ENCODE data around the gene UTP25. TPM values are rescaled to one million over a fixed set of nuclear protein-coding genes. Genes with fewer than 3 reads are reported as not detected.

UTP25 gene
- total and polyA plus RNA-seq, 9 donors: 4.3 to 9.9 (median 8.1) TPM

DNA sequence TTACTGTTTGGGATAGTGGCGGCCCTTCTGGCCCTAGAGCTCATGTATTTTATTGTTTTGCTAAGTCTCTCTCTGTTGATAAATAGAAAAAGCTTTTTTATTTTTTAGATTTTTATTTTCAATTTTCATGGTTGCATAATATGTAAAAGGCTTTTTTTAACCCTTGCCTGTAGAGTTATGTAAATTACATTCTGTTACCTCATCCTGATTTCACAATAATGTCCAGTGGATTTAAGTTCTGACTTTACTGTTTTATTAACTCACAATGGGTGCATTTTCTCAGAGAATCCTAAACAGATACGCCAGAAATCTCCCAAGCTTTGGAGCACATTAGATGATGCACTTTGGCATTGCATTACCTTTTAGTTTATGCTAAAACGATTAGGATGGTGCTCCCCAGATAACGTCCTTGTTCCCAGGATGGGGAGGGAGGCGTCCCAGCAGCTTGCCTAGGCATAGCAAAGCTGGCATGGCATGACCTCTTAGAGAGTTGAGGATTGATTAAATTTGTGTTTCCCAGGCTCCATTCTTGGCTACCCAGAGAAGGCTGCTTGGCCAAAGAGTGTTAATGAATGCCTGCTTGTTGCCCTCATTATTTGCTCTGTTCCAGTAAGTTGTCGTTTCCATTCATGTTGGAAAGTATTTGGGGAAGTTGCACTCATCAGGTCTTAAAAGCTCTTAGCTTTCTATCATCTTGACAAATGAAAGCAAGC, 17.1 kb downstream of the UTP25 start:
- Histone ChIP-seq H3K9me3 (no peaks in the 10 kb centered on the region), H3K36me3 (no peaks in the 10 kb centered on the region), H3K27ac (no peak overlapping the region), H3K4me3 (no peak overlapping the region), H3K27me3 (no peaks in the 10 kb centered on the region), H3K4me1 (ENCODE audit: insufficient read depth) (no peaks in the 10 kb centered on the region)
- intact Hi-C loops (cut with DNase I): no loop called here
- 49 to 76% (median 73%) methylated on average over 6 of the region's 6 CpGs for WGBS, 3 donors
- no peak for TF ChIP-seq POLR2A (IDR thresholded peaks at IDR 0.05)
- TF ChIP-seq EP300 (IDR thresholded peaks at IDR 0.05): no peak
- TF ChIP-seq, protein P1, sequence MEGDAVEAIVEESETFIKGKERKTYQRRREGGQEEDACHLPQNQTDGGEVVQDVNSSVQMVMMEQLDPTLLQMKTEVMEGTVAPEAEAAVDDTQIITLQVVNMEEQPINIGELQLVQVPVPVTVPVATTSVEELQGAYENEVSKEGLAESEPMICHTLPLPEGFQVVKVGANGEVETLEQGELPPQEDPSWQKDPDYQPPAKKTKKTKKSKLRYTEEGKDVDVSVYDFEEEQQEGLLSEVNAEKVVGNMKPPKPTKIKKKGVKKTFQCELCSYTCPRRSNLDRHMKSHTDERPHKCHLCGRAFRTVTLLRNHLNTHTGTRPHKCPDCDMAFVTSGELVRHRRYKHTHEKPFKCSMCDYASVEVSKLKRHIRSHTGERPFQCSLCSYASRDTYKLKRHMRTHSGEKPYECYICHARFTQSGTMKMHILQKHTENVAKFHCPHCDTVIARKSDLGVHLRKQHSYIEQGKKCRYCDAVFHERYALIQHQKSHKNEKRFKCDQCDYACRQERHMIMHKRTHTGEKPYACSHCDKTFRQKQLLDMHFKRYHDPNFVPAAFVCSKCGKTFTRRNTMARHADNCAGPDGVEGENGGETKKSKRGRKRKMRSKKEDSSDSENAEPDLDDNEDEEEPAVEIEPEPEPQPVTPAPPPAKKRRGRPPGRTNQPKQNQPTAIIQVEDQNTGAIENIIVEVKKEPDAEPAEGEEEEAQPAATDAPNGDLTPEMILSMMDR (IDR thresholded peaks at IDR 0.05): no peak
- DNase-seq: no peak

DNA sequence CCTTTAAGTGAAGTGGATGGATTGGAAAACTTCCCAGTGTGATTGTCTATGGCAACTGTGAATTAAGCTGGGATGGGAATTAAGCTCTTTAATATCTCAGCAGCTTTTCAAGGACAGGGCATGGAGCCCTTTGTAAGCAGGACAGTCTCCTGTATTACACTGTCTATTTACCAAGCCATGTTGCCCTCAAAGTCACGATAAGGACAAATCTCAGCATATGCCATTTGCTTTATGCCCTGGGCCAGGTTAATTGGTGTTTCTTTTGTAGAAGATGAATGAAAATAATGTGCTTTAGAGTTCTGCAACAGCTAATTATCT, 17.6 kb downstream of the UTP25 start:
- Histone ChIP-seq H3K27ac (no peak overlapping the region), H3K4me1 (ENCODE audit: insufficient read depth) (no peaks in the 10 kb centered on the region), H3K27me3 (no peaks in the 10 kb centered on the region), H3K4me3 (no peak overlapping the region), H3K36me3 (no peaks in the 10 kb centered on the region), H3K9me3 (no peaks in the 10 kb centered on the region)
- intact Hi-C loops (cut with DNase I): no loop called here
- TF ChIP-seq POLR2A (IDR thresholded peaks at IDR 0.05): no peak
- no peak for TF ChIP-seq EP300 (IDR thresholded peaks at IDR 0.05)
- TF ChIP-seq, protein P1 (IDR thresholded peaks at IDR 0.05): no peak
- DNase-seq: no peak
- WGBS, 3 donors: 27 to 65% (median 62%) methylated on average over 1 of the region's 1 CpG

DNA sequence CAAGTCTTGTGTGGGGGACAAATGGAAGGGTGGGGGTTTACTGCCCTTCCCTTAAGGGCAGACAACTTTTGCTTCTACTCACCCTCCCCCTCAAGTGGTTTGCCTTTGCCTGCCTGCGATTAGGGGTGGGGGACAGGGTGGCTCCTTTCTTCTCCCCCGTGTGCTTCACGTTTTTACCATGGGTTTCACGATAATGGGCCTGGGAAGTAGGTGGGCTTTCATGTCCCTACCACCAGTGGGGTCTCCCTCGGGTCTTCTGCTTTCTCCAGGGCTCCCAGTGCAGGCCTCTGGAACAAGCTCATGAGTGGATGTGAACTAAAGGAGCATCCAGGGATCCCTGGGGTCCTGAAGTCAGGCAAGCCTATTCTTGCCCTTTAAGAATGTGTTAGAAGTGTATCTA, 21.6 kb downstream of the UTP25 start:
- no peak for DNase-seq
- intact Hi-C loops (cut with DNase I): no loop called here
- no peaks in the 10 kb centered on the region for H3K4me1 ChIP-seq (ENCODE audit: insufficient read depth)
- H3K27me3 ChIP-seq: no peaks in the 10 kb centered on the region
- TF ChIP-seq, protein P1 (IDR thresholded peaks at IDR 0.05): no peak
- TF ChIP-seq POLR2A (IDR thresholded peaks at IDR 0.05): no peak
- no peak for TF ChIP-seq EP300 (IDR thresholded peaks at IDR 0.05)
- H3K27ac ChIP-seq: no peak overlapping the region
- no peaks in the 10 kb centered on the region for H3K36me3 ChIP-seq
- H3K9me3 ChIP-seq: no peaks in the 10 kb centered on the region
- 84 to 90% (median 88%) methylated on average over 5 of the region's 5 CpGs for WGBS, 3 donors
- H3K4me3 ChIP-seq: no peak overlapping the region

DNA sequence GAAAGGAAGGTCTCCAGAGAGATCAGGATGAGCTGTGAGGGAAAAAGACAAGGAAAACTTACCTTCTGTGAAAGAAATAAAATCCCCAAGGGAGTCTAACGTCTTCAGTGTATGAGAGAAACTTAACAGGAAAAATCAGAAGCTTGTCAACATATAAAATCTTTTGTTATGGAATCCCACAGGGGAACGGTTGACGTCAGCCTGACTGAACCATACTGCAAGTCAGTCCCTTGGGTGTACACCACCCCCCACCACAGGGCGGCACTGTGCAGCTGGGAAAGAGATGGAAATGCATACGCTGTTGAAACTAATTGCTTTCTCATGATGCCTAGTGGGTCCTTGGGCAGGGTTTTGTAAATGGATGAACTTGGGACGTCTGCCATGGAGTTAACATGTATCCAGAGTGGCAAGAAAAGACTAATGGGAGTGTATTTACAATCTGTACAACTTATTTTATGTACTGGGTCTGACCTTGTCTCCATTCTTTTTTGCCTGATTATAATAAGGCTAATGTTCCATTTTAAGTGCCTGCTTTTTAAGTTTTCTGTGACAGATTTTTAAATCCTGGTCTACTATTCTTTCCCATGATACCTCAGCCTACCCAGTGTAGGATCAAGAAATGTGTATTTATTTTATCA, 22.7 kb downstream of the UTP25 start:
- intact Hi-C loops (cut with DNase I): no loop called here
- TF ChIP-seq, protein P1 (IDR thresholded peaks at IDR 0.05): no peak
- TF ChIP-seq EP300 (IDR thresholded peaks at IDR 0.05) (no peak), POLR2A (IDR thresholded peaks at IDR 0.05) (no peak)
- Histone ChIP-seq H3K36me3 (no peaks in the 10 kb centered on the region), H3K27ac (no peak overlapping the region), H3K4me3 (no peak overlapping the region), H3K27me3 (no peaks in the 10 kb centered on the region), H3K4me1 (ENCODE audit: insufficient read depth) (no peaks in the 10 kb centered on the region), H3K9me3 (no peaks in the 10 kb centered on the region)
- no peak for DNase-seq
- 63 to 68% (median 65%) methylated on average over 6 of the region's 6 CpGs for WGBS, 3 donors

All from ovary (tissue), 9 donors.